WI38 (cell line): Measurements from ENCODE around the gene LRMDA.

Experiments
- H3K4me3 ChIP-seq: 2 replicates; pipeline ENCODE4 v1.5.1; 2011; ENCODE audit warnings: low read depth, mild to moderate bottlenecking, control low read depth, low read length
- TF ChIP-seq, protein P1 (sequence below): IDR thresholded peaks from 2 replicates; pipeline ENCODE4 v1.5.1; 2012; ENCODE audit warnings: low read depth, mild to moderate bottlenecking, control low read depth, low read length

LRMDA gene

DNA sequence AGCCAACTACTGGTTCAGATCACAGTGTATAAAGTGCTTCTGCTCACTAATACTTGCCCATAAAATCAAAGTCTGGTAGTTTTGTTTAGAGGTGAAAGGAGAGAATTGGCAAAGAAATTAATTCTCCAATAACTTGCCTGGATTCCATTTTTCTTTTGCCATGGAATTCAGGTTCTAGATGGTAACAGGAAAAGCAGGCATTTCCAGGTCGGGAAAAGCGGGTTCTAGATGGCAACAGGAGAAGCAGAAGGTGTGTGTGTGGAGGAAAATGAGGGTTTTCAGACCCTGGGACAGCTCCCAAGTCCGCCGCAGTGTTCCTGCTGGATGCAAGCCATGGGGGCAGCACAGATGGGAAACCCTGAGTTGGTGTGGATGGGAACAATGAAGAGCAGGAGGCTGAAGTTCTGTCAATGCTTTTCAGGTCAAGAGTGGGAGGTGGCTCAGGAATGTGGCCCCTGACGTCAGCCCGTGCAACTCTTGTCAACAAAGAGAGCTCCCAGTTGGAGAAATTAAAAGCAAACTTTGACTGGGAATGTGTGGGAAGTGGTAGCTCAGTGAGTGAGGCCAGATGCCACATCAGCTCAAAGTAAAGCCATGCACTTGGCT, 696.7 kb downstream of the LRMDA start:
- TF ChIP-seq, protein P1, sequence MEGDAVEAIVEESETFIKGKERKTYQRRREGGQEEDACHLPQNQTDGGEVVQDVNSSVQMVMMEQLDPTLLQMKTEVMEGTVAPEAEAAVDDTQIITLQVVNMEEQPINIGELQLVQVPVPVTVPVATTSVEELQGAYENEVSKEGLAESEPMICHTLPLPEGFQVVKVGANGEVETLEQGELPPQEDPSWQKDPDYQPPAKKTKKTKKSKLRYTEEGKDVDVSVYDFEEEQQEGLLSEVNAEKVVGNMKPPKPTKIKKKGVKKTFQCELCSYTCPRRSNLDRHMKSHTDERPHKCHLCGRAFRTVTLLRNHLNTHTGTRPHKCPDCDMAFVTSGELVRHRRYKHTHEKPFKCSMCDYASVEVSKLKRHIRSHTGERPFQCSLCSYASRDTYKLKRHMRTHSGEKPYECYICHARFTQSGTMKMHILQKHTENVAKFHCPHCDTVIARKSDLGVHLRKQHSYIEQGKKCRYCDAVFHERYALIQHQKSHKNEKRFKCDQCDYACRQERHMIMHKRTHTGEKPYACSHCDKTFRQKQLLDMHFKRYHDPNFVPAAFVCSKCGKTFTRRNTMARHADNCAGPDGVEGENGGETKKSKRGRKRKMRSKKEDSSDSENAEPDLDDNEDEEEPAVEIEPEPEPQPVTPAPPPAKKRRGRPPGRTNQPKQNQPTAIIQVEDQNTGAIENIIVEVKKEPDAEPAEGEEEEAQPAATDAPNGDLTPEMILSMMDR = no peak
- no peak overlapping the region for H3K4me3 ChIP-seq

DNA sequence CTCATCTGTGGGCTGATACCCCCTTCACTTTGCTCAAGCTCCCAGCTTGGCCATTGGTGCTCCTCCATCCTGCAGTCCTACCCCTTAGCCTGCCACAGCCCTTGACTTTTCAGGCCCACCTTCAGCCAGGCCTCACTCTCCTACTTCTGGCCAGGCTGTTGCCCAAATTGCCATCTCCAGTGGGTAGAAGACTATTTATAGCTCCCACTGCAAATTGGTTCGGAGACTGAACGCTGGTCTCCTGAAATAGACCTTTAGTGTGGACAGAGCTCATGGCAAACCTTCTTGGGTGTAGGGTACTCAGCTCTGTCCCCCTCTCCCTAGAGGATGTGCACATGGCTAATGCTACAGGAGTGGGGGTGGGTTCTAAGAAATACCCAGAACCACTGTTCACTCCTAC, 697.8 kb downstream of the LRMDA start:
- TF ChIP-seq, protein P1 = no peak

DNA sequence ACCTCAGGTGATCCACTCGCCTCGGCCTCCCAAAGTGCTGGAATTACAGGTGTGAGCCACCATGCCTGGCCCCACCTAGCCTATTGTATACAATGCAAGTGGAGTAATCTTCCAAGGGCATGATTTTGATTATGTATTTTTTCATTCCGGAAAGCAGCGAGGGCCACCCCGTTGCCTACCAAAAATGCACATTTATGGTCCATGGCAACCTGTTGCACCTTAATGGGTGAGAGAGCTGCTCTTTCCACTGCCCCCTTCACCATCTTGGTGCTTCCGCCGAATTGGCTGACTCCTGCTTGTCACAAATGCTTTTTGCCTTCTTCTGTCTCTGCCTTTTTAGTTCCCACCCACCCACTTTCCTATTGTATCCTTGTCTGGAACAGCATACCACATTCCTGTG, 699.5 kb downstream of the LRMDA start:
- TF ChIP-seq, protein P1 = no peak
- no peak overlapping the region for H3K4me3 ChIP-seq

More for the DNA sequence above, 697.8 kb downstream of the LRMDA start:
- H3K4me3 ChIP-seq = no peak overlapping the region

DNA sequence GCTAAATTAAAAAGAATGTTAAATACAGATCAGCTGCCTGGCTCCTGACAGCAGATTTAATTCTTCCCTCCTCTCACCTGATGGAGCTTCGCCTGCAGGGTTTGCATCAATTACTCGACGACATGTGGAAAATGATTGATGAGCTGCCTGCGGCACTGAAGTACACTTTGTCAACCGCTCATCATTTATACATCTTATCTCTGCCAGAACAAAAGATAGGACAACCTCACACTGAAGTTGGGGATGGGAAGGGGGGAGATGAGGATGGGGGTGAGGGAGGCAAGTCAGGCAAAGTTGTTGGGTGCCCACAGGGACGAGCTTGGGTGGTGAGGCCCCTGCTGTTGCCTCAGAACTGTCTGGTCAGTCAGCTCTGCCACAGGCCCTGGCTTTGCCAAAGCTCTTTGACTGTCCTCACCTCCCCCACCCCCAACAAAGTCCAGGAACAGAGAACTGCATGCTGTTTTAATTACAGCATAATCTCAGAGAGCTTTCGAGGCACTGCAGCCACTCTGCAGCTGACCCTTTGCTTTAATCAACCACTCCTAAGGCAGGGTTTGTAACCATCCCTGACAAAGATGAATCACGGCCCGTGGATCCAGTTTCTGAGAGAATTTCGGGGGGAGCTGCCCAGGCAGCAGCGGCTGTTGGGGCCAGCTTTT, 702.3 kb downstream of the LRMDA start:
- TF ChIP-seq, protein P1 = no peak
- no peak overlapping the region for H3K4me3 ChIP-seq

DNA sequence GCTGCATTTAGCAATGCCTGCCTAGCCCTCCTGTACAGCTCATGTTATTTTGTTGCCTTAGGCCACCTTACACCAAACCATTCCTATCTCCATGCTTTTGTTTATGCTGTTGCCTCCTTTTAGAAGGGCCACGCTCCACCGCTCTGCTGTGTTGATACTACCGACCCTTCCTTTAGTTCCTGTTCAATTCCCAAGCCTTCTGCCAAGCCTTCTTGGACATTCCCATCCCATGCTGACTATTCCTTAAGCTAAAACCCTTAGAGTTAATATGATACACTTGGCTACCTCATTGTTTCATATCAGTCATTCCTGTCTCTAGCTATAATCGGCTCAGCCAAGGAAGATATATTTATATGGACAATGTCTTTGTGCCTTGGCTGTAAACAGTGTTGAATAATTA, 705.5 kb downstream of the LRMDA start:
- TF ChIP-seq, protein P1 = no peak
- no peak overlapping the region for H3K4me3 ChIP-seq

DNA sequence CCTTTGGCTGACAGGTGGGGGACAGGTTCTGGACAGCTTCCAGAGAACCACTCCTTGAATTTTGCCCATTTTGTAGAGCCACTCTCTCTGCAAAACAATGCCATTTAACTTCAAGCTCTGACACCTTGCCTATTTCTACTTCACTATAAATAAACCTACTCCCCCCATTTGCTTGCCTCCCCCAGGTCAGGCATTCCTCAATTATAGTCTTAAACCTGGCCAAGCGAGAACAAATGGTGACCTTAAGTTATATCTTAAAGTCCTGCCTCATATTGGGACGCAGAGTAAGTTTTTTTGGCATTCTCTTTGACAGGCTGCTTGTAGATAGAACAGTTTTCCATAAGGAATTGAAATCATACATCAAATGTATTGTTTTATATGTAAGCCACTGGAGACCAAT, 706.9 kb downstream of the LRMDA start:
- no peak overlapping the region for H3K4me3 ChIP-seq
- TF ChIP-seq, protein P1 = no peak

DNA sequence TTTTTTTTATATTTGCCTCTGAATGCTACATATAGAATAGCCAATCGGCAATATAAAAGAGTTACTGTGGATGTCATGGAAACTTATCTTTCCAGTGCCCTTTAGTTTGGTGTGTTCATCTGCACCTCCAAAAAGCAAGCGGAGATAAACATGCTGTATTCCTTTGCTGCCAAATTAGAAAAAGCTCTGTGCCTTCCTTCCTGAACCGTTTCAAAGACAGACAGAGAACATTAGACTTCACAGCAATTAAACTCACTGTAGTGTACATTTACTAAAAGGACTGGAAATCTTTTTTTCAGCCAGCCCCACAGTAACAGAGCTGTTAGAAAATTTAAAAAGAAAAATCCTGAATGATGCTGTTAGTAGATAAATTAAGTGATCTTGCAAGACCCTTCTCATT, 707.5 kb downstream of the LRMDA start:
- TF ChIP-seq, protein P1 = no peak
- no peak overlapping the region for H3K4me3 ChIP-seq
